Measurements from ENCODE around the gene VPS13C.
A peak's percentile ranks its signal among the peaks of the same experiment; 100 is the strongest.

- TF ChIP-seq, protein P1, sequence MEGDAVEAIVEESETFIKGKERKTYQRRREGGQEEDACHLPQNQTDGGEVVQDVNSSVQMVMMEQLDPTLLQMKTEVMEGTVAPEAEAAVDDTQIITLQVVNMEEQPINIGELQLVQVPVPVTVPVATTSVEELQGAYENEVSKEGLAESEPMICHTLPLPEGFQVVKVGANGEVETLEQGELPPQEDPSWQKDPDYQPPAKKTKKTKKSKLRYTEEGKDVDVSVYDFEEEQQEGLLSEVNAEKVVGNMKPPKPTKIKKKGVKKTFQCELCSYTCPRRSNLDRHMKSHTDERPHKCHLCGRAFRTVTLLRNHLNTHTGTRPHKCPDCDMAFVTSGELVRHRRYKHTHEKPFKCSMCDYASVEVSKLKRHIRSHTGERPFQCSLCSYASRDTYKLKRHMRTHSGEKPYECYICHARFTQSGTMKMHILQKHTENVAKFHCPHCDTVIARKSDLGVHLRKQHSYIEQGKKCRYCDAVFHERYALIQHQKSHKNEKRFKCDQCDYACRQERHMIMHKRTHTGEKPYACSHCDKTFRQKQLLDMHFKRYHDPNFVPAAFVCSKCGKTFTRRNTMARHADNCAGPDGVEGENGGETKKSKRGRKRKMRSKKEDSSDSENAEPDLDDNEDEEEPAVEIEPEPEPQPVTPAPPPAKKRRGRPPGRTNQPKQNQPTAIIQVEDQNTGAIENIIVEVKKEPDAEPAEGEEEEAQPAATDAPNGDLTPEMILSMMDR (IDR thresholded peaks at IDR 0.05 in 8 of 11, conservative IDR thresholded peaks at IDR 0.05 in 3 of 11) = peak in 3 of 11 experiments; percentile 18 to 29 (median 28)
- TF ChIP-seq POLR2A (IDR thresholded peaks at IDR 0.05) (no peak), POLR2AphosphoS5 (IDR thresholded peaks at IDR 0.05) (peak in 2 of 3 donors; percentile 17 to 44)
These were observed 8.0 kb upstream of the VPS13C start for GRCh38 chr15:62068071-62068809.

Data from spleen (tissue), 7 donors.